ENCODE results near the gene DPH2.

Gene DPH2

DNA sequence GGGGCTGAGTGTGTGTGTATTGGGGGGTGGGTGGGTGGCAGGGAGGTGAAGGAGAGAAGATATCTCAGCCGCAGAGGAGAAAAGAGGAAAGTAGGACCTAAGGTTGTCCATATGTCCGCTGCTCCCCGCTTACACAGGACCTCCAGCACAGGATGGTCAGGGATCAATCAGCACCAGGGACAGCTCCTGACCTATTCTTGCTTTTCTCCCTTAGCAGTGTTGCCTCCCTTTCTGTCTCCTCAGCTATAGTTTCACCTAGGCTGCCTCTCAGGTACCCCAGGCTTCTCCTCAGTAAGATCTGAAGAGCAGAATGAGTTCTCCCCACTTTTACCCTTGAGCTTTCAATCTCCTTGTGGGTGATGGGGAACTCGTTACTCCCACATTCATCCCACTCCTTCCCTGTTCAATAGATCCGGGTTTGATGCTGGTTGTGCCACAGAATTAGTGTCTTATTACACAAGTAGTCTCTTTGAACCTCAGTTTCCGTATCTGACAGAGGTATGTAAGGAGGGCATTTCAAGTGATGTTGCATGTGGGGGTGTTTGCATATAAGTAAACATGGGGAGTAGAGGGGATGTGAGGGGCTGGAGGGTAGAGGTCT, 1.4 kb upstream of the DPH2 start:
- DNase-seq (ENCODE audit: low spot score) = no peak

DNA sequence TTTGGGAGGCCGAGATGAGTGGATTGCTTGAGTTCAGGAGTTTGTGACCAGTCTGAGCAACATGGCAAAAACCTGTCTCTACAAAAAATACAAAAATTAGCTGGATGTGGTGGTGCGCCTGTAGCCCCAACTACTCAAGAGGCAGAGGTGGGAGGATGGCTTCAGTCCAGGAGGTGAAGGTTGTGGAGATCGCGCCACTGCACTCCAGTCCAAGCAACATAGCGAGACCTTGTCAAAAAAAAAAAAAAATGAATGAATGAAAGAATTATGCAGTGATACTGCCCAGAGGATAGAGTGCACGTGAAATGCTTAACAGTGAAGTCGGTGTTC, 429 bp upstream of the DPH2 start:
- DNase-seq (ENCODE audit: low spot score) = no peak

DNA sequence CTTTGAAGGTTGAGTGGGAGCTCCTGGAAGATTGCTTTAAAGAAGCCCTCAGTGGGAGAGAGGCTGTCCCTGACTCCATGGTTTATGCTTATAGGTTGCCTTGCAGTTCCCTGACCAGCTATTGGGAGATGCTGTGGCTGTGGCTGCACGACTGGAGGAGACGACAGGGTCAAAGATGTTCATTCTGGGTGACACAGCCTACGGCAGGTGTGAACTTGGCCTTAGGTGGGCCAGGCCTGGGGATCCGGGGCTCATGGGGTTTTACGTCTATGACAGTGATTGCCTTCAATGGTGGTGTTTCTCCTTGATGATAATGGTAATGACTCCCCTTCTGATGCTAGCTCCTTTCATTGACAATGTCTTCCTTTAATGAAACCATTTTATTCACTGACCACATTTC, 692 bp downstream of the DPH2 start:
- DNase-seq (ENCODE audit: low spot score) = no peak

DNA sequence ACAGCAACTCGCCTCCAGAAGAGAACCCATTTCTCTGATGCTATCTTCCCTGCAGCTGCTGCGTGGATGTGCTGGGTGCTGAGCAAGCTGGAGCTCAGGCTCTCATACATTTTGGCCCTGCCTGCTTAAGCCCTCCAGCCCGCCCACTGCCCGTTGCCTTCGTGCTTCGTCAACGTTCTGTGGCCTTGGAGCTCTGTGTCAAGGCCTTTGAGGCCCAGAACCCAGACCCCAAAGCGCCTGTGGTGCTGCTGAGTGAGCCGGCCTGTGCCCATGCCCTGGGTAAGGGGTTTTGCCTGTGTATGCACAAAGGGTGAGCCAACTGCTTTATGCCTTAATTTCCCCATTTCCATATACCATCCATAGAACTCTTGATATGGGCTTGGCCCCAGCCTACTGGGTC, 1.1 kb downstream of the DPH2 start:
- DNase-seq (ENCODE audit: low spot score) = no peak

DNA sequence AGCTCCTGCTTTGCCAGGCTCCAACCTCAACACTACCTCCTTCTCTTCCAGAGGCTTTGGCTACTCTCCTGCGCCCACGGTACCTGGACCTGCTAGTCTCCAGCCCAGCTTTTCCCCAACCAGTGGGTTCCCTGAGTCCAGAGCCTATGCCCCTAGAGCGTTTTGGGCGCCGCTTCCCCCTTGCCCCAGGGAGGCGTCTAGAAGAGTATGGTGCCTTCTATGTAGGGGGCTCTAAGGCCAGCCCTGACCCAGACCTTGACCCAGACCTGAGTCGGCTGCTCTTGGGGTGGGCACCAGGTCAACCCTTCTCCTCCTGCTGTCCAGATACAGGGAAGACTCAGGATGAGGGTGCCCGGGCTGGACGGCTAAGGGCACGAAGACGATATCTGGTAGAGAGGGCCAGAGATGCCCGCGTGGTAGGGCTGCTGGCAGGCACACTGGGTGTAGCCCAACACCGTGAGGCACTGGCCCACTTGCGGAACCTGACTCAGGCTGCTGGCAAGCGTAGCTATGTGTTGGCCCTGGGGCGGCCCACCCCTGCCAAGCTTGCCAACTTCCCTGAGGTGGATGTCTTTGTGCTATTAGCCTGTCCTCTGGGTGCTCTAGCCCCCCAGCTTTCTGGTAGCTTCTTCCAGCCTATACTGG, 1.6 kb downstream of the DPH2 start:
- DNase-seq (ENCODE audit: low spot score) = no peak

DNA sequence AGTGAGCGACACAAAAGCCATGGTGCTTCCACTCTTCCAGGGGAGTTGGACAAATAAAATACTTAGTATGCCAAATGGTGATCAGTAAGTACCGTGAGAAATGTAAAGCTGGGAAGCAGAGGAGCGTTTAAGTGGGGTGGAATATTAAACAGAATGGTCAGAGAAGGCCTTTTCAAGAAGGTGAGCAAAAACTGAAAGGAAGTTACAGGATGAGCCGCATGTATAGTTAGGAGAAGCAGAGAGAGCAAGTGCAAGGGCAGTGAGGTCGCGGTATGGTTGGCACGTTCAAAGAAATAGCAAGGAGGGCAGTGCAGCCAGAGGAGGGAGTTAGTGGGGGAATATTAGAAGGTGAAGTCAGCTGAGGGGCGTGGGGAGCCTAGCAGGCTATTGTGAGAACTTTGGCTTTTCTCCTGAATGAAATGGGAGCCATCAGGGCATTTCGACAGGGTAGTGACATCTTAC, 4.2 kb downstream of the DPH2 start:
- DNase-seq (ENCODE audit: low spot score) = no peak

DNA sequence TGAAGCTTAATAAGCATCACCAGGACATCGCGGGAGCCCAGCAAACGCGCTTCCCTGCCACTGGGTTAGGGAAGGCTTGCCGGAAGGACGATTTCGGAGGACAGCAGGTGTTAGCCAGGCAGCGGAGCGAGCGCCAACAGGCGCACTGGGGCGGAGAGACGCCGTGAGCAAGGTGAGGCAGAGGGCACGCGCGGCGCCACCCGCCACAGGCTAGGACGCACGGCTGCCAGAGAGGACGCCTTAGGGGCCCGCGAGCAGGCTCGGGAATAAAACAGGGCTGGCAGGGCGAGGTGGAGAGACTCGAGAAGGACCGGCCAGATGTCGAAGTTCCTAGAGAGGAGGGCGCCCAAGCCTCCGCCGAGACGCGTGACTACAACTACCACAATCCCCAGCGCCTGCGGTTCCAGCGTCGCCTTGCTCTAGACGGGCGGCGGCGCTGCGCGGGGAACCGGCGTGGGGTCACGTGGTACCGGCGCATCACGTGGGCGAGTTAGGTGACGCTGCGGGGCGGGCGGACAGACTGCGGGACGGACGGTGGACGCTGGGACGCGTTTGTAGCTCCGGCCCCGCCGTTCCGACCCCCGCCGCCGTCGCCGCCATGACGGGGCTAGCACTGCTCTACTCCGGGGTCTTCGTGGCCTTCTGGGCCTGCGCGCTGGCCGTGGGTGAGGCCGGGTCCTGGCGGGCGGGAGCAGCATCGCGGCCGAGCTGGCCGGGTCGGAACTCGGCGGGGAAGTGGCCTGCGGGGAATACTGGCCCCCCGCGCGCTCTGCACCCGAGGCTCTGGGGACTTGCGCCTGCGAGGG, 4.8 kb downstream of the DPH2 start, which contains the start of gene ATP6V0B:
Gene ATP6V0B, plus strand, starts transcription at position 518 of the 806 bp plus-strand sequence. Its CDS starts 81 bp downstream, at position 599.
- peak; percentile 94 for DNase-seq (ENCODE audit: low spot score)

DNA sequence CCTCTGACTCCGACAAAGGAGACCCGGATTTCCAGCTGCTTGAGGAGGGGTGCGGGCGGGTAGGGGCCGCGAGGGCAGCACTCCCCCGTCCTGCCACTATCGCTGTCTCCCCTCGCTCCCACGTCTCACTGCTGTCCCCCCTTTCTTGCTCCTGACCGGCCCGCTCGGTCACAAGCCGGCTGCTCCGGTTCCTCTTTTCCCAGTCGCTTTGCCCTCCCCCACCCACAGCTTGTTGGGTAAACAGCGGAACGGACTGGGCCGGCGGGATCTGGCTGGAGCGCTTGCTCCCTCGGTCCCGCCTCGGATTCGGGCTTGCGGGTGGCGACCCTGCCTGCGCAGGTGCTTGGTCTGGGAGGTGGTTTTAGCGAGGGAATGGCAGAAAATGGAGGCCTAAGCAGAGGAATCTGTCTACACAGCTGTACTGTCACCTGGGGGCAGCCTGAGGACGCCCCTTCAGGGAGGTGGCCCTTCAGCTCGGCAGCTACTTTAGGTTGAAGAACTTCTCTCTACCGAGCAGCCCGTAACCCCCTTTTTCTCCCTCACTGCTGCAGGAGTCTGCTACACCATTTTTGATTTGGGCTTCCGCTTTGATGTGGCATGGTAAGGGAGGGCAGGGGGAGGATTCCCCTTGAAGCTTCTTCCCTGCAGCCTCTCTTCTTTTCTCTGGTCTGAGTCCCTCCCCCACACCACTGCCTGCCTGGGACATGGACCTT, 5.6 kb downstream of the DPH2 start:
- DNase-seq (ENCODE audit: low spot score) = peak; percentile 73

DNA sequence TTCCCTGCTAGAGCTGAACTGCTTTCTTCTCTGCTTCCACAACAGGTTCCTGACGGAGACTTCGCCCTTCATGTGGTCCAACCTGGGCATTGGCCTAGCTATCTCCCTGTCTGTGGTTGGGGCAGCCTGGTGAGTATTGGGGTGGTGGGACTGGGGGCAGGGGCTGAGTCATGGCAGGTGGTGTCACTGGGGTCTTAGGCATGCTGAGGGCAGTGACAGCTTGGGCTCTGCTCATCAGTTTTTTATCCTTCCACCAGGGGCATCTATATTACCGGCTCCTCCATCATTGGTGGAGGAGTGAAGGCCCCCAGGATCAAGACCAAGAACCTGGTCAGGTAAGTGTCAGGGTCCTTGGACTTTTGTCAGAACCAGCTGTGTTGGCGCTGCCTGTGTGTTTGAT, 6.2 kb downstream of the DPH2 start:
- DNase-seq (ENCODE audit: low spot score) = no peak

DNA sequence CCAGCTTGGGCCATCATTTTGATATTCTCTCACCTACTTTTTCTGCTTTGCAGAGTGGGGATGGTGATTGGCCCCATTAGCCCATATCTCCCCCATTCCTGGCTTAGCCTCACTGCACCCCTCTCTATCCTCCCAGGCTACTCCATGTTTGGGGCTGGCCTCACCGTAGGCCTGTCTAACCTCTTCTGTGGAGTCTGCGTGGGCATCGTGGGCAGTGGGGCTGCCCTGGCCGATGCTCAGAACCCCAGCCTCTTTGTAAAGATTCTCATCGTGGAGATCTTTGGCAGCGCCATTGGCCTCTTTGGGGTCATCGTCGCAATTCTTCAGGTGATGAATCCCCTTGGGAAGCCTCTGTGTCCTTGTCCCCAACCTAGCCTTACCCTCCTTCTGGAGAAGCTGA, 7.1 kb downstream of the DPH2 start:
- DNase-seq (ENCODE audit: low spot score) = no peak

DNA sequence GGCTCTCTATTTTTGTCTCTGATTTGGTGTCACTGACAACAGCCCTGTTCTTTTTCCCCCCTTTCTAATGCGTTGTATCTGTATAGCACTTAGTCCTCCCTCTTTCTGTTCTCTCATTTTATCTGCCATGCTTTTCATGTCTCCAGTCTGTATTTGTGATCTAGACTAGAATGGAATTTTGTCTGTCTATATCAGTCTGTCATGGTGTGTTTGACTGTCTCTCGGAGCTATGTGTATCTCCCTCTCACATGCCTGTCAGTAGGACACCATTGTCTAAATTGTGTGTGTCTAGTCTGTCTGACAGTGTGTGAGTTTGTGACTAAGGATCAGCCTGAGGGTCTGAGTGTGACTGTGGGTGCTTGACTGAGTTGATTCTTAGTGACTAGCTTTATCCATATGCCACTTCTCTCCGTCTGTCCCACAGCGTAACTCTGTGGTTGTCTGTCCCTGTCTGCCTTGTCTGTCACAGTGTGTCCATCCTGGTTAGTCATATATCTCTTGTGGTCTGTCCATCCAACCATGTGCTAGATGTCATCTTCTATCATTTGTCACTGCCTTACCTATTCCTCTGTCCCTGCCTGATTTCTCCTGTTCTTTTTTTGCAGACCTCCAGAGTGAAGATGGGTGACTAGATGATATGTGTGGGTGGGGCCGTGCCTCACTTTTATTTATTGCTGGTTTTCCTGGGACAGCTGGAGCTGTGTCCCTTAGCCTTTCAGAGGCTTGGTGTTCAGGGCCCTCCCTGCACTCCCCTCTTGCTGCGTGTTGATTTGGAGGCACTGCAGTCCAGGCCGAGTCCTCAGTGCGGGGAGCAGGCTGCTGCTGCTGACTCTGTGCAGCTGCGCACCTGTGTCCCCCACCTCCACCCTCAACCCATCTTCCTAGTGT, 7.8 kb downstream of the DPH2 start:
- DNase-seq (ENCODE audit: low spot score) = no peak

DNA sequence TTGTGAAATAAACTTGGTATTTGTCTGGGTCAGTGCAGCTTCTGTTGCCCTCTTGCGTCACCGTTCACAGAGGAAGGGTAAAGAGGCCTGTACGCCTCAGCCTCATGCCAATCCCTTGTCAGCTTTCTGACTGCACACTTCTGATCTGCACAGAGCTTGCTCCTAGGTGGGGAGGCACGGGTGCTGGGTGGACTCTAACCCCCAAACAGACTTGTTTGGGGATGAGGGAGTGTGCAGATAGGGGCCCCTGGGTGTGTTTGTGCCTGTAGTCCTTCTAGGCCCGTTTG, 8.4 kb downstream of the DPH2 start:
- no peak for DNase-seq (ENCODE audit: low spot score)

DNA sequence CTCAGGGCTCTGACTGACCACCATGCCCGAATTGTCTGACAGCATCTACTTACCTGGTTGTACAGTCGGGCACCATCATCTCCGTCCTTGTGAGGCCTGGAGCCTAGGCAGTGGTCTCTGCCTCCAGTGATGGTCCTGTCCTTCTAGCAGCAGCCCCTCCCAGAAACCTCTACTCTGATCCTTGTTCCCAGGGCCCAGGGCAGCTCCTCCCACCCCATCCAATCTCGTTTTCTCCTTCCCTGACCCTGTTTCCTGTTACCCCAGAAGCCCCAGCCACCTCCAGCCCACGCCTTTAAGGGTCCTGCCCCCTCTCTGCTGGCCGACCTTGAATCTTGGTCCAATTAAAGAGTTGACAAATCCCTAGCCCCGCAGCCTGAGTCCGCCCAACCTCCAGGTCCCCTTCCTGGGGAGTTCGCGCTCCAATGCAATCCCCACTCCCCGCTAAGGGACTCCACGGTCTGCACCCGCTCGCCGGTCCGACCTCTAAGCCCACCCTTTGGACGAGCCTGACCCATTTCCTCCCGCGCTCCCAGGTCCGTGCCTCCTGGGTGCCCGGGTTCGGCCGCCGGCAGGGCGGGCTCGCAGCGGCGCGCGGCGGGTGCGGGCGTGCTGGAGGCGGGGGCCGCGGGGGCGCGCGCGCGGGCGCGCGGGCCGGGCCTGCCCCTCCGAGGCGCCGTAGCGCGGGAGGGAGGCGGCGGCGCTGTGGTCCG, 8.9 kb downstream of the DPH2 start, which contains the start of gene B4GALT2:
Gene B4GALT2, plus strand, starts transcription at position 660 of the 710 bp plus-strand sequence. CDS start 1,951 bp downstream, outside the sequence.
- peak; percentile 77 for DNase-seq (ENCODE audit: low spot score)

DNA sequence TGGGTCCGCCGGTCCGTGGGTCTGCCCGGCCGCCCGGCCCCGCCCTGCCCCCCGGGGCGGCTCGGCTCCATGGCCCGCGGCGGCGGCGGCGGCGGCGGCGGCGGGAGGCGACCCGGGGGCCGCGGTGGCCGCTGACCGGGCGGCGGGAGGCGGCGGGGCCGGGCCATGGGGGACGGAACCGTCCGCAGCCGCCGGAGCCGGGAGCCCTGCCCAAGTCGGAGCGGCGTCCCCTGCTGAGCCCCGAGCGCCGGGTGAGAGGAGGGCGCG, 9.4 kb downstream of the DPH2 start:
- DNase-seq (ENCODE audit: low spot score) = no peak

DNA sequence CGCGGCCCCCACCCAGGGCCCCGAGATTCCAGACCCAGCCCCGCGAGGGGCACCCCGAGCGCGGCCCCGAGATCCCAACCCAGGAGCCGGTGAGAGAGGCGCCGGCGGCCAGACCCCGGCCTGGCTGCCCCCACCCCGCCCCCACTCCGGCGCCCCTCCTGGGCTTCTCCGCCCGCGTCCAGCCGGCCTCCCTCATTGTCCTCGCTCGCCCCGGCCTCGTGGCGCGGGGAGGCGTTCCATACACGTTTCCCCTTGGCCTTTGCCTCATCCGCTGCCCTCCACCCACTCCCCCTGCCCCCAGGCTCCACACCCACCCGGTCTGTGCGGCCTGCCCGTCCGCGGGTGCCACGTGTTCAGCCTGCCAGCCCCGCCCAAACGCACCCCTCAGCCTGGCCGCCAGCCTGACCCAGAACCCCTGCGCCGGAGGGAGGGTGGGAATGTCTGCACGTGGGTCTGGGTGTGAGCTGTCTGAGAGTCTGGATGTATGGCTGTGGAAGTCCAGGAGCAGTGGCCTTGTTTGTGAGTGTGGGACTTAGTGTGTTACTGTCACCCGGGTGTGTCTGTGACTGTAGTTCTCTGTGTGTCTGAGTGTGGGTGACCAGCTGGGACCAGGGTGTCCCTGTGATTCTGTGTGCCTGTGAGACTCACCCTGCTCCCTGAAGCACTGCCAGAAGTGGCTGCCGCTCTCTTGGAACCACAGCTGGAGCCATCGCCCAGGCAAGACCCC, 9.9 kb downstream of the DPH2 start:
- DNase-seq (ENCODE audit: low spot score) = no peak

DNA sequence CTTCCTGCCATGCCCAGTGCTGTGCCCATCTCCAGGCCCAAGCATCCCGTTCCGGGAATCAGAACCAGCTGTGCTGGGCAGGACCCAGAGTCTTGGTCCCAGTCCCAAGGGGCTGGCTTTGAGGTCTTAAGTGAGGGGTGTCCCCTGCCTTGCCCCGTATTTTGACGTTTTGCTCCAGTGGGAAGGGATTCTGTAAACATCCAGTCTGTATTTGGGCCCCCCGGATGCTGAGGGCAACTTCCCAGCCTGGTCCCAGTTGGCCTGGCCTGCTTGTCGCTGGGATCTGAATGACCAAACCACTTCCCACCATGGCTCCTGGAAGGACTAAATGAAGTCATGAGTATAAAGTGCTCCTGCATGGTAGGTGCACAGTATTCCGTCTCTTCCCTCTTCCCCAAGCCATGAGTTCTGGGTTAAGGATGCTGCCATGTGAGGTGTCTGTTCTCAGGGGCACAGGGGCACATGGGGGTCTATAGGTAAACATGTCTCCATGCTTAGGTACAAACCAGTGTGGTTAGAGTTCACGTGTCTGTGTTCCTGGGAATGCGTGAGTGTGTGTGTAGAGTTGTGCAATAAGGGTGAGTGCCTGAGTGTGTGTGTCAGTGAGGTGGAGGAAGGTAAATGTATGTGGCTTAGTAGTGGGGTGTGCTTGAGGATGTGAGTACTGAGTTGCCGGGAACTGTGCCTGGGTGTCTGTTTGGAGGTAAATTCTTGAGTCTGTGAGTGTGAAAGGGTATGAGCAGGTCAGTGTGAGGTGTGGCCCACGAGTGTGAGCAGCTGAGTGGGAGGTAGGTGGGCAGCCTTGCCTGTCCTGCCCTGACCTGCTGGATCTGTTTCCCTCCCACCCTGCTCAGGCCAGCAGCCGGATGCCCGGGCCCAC, 10.7 kb downstream of the DPH2 start:
- DNase-seq (ENCODE audit: low spot score) = no peak

DNA sequence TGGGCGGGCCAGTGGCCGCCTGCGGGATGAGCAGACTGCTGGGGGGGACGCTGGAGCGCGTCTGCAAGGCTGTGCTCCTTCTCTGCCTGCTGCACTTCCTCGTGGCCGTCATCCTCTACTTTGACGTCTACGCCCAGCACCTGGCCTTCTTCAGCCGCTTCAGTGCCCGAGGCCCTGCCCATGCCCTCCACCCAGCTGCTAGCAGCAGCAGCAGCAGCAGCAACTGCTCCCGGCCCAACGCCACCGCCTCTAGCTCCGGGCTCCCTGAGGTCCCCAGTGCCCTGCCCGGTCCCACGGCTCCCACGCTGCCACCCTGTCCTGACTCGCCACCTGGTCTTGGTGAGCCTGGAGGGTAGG, 11.3 kb downstream of the DPH2 start:
- DNase-seq (ENCODE audit: low spot score) = no peak

DNA sequence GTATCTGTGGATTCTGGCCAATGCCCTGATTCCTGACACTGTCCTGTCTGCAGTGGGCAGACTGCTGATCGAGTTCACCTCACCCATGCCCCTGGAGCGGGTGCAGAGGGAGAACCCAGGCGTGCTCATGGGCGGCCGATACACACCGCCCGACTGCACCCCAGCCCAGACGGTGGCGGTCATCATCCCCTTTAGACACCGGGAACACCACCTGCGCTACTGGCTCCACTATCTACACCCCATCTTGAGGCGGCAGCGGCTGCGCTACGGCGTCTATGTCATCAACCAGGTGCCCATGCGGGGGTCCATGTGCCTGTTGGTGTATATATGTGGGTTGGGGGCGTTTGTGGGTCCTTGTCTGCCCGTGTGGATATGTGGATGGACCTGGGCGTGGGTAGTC, 11.8 kb downstream of the DPH2 start:
- no peak for DNase-seq (ENCODE audit: low spot score)

DNA sequence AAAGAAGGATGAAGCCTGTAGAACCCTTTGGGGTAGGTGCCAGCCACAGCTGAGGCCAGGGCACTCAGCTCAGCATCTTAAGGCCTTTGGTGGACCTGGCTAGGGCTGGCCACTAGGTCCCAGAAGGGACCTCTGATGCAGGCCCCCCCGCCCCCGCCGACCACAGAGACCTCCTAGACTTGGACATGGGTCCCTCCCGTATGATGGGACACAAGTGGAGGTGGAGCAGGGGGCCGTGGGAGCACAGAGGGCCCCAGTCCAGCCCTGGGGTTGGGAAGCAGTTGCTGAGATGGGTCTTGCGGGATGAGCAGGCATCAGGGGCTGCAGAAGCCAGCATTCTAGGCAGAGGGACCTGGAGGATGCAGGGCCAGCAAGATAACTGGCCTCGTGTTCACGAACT, 12.4 kb downstream of the DPH2 start:
- no peak for DNase-seq (ENCODE audit: low spot score)

DNA sequence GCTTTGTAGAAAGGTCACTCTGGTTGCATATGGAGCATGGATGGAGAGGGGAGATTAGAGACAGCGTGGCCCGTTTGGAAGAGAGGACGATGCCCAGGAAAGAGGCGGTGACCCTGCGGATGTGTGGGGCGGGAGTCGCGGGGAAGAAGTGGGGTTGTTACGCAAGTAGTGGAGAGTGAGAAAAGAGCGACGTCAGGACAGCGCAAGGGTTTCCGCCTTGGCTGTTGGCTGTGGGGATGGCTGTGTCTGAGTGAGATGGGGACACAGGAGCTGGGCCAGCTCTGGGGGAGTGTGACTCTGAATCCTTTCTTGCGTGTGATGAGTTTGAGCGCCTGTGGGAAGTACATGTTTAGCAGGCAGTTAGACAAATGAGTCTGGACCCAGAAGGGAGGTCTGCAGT, 13.0 kb downstream of the DPH2 start:
- no peak for DNase-seq (ENCODE audit: low spot score)
